ENCODE measurements around the gene TBC1D5. TPM values are rescaled to one million over a fixed set of nuclear protein-coding genes. Genes with fewer than 3 reads are reported as not detected.
A peak's percentile ranks its signal among the peaks of the same experiment; 100 is the strongest.

Gene TBC1D5
- total RNA-seq, 1 experiment from 2014 or later, result 38.3 TPM

GRCh38 chr3:17741621-17742101 is 770 bp downstream of the TBC1D5 start:
- no peak for TF ChIP-seq CTCF (IDR thresholded peaks at IDR 0.05; ENCODE audit: unreplicated experiment)
- peaks cover 9% of the 10 kb centered on the region for H3K4me1 Mint-ChIP-seq (ENCODE audit: low read depth, unreplicated experiment)
- H3K27me3 Mint-ChIP-seq (ENCODE audit: unreplicated experiment), result no peaks in the 10 kb centered on the region
- intact Hi-C loops (cut with micrococcal nuclease; ENCODE audit: unreplicated experiment), result loop anchor here (5.0 kb wide), 1 partner anchor 94 kb away; no protein-coding TSS in a partner anchor
- BruUV-seq (replicated peaks), result no TSS peak
- H3K4me3 Mint-ChIP-seq (ENCODE audit: low read depth, unreplicated experiment), result peak overlapping the region; percentile 88
- CTCF ChIA-PET, result interaction anchor here (2.0 kb wide), 1 partner anchor 48 kb away, joined by 10 read pairs; no protein-coding TSS in a partner anchor
- H3K36me3 Mint-ChIP-seq (ENCODE audit: insufficient read depth, unreplicated experiment), result peaks cover 28% of the 10 kb centered on the region
- DNase-seq, result no peak
- H3K9me3 Mint-ChIP-seq (ENCODE audit: low read depth, unreplicated experiment), result no peaks in the 10 kb centered on the region
- peak overlapping the region; percentile 82 for H3K27ac Mint-ChIP-seq (ENCODE audit: unreplicated experiment)

DNA sequence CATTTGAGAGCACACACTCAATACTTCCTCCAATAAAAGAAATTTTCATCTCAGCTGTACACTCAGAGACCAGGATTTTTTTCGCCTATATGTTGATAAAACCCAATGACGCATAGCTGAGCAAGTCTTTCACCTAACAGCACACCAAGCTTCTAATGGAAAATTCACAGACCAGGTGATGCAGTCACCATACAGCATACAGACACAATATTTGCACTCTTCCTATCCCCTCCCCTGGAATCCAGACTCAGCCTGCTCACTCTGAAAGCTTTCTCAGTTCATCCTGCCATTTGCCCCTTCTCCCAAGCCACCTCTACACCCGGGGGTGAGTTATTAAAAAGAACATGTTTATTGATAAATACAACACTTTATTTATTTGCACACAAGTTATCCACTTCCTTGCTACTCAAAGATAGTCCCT is 1.7 kb downstream of the TBC1D5 start:
- no TSS peak for BruUV-seq (replicated peaks)
- peak; percentile 7 for DNase-seq
- Mint-ChIP-seq H3K4me1 (ENCODE audit: low read depth, unreplicated experiment) (peaks cover 9% of the 10 kb centered on the region), H3K4me3 (ENCODE audit: low read depth, unreplicated experiment) (peak overlapping the region; percentile 88), H3K27me3 (ENCODE audit: unreplicated experiment) (no peaks in the 10 kb centered on the region), H3K27ac (ENCODE audit: unreplicated experiment) (peak overlapping the region; percentile 82), H3K36me3 (ENCODE audit: insufficient read depth, unreplicated experiment) (peaks cover 28% of the 10 kb centered on the region), H3K9me3 (ENCODE audit: low read depth, unreplicated experiment) (no peaks in the 10 kb centered on the region)
- no peak for TF ChIP-seq CTCF (IDR thresholded peaks at IDR 0.05; ENCODE audit: unreplicated experiment)
- intact Hi-C loops (cut with micrococcal nuclease; ENCODE audit: unreplicated experiment), result loop anchor here (5.0 kb wide), 1 partner anchor 93 kb away; no protein-coding TSS in a partner anchor
- CTCF ChIA-PET, result interaction anchor here (0.5 to 1.0 kb wide), 2 partner anchors 310 to 670 kb away, joined by 3 read pairs; no protein-coding TSS in a partner anchor

GRCh38 chr3:17738921-17739320 is 3.5 kb downstream of the TBC1D5 start:
- intact Hi-C loops (cut with micrococcal nuclease; ENCODE audit: unreplicated experiment), result no loop called here
- no TSS peak for BruUV-seq (replicated peaks)
- peaks cover 28% of the 10 kb centered on the region for H3K36me3 Mint-ChIP-seq (ENCODE audit: insufficient read depth, unreplicated experiment)
- peaks cover 9% of the 10 kb centered on the region for H3K4me1 Mint-ChIP-seq (ENCODE audit: low read depth, unreplicated experiment)
- TF ChIP-seq CTCF (IDR thresholded peaks at IDR 0.05; ENCODE audit: unreplicated experiment), result no peak
- no peaks in the 10 kb centered on the region for H3K27me3 Mint-ChIP-seq (ENCODE audit: unreplicated experiment)
- H3K27ac Mint-ChIP-seq (ENCODE audit: unreplicated experiment), result peak overlapping the region; percentile 56
- CTCF ChIA-PET, result no interaction called here
- no peak overlapping the region for H3K4me3 Mint-ChIP-seq (ENCODE audit: low read depth, unreplicated experiment)
- DNase-seq, result no peak
- no peaks in the 10 kb centered on the region for H3K9me3 Mint-ChIP-seq (ENCODE audit: low read depth, unreplicated experiment)

- BruUV-seq (replicated peaks), result no TSS peak
- intact Hi-C loops (cut with micrococcal nuclease; ENCODE audit: unreplicated experiment), result no loop called here
- Mint-ChIP-seq H3K27me3 (ENCODE audit: unreplicated experiment) (no peaks in the 10 kb centered on the region), H3K9me3 (ENCODE audit: low read depth, unreplicated experiment) (no peaks in the 10 kb centered on the region), H3K27ac (ENCODE audit: unreplicated experiment) (no peak overlapping the region), H3K4me3 (ENCODE audit: low read depth, unreplicated experiment) (no peak overlapping the region), H3K4me1 (ENCODE audit: low read depth, unreplicated experiment) (peaks cover 9% of the 10 kb centered on the region), H3K36me3 (ENCODE audit: insufficient read depth, unreplicated experiment) (peaks cover 27% of the 10 kb centered on the region)
- CTCF ChIA-PET, result no interaction called here
- TF ChIP-seq CTCF (IDR thresholded peaks at IDR 0.05; ENCODE audit: unreplicated experiment), result no peak
- DNase-seq, result no peak
These were observed 4.2 kb downstream of the TBC1D5 start for GRCh38 chr3:17738219-17738618.

Measured in Calu3 (cell line).